Activated CD4-positive, alpha-beta T cell treated with anti-CD3 and anti-CD28 coated beads, Interleukin-2, amount 50 U/mL, for 24 hours (primary cell): ENCODE data around the gene PKD1L1.
"Not testable (repeated sequence)": the region's sequence is repeated elsewhere in the genome, so short reads cannot be mapped to it uniquely, and the experiment has no call there.

Experiments used
- DNase-seq, 2 donors: peaks; one replicate each; pipeline ENCODE4 v3.0.0-alpha.2; 2020; ENCODE audit warnings: low read depth in 1 of 2, low spot score in 1 of 2

The PKD1L1 gene

DNA sequence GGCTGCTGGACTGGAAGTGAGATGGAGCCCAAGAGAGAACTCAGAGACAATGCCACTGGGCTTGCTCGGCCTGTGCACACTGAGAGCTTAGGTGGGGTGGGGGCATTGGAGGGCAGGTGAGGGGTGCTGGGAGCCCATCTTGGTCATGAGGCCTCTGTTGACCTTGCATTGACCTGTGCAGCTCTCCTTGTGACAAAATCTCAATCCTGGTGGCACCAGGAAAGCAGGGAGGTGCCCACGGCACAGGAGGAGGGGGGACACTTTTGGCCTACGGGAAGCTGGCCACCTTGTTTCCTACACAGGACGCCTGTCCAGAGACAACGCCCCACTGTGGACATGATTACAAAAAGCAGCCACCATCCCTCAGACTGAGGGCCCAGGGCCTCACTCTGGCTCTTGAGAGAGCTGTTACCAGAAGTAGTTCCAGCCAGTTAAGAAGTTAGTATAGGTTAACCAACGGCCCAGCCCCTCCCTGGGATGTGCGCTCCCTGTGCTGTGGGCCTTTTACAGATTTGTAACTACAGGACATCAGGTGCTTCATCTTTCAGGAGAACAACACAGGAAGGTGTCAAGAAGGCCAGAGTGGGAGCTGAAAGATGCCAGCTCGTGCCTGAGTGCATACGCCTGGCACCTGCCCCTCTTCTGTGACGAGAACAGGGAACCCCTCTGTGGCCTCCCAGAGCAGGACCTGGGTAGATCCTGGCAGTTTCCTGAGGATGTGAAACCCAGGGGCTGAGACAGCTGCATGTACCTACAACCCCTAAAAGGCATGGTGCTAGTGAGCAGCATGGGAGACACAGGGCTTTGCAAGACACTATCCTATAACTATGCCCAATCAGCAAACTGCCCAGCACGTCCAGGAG is 10.3 kb downstream of the PKD1L1 start:
- DNase-seq = no peak

DNA sequence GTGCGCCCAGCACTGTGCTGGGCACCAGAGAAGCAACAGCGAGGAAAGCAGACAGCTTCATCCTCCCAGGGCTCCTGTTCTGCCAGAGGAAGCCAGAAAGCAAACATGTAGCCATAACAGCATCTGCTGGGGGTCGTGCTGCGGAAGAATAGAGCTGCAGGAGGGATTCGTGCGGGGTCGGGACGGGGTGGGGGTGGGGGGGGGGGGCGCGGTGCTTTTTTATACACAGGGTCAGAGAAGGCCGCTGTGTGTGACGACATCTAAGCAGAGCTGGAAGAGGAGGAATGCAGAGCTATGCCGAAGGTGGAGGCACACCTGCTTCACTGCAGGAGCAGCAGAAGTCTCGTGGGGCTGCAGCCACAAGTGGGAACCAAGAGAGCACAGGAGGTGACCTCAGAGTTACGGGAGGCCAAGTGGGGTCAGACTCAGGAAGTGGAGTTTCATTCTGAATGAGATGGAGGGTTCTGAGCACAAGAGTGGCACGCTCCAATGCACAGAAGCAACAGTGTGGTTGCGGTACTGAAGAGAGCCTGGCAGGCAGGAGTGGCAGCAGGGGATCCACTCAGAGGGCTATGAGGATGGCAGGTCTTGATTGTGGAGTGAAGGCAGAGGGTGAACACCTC is 11.1 kb downstream of the PKD1L1 start:
- no peak for DNase-seq

DNA sequence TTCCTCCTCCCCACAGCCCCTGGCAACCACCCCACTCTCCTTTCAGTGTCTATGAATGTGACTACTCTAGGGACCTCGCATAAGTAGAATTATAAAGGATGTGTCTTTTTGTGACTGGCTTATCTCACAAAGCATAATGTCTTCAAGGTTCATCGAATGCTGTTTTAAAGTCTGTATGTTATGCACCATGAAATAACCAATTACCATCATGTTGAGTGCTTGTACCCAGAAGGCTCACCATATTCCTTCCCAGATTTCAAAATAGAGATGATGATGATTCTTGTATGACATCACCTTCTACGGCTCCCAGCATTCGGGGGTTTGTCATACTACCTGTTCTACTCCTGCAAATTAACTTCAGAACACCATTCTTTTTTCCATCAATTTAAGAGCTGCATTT is 11.9 kb downstream of the PKD1L1 start:
- DNase-seq = no peak

DNA sequence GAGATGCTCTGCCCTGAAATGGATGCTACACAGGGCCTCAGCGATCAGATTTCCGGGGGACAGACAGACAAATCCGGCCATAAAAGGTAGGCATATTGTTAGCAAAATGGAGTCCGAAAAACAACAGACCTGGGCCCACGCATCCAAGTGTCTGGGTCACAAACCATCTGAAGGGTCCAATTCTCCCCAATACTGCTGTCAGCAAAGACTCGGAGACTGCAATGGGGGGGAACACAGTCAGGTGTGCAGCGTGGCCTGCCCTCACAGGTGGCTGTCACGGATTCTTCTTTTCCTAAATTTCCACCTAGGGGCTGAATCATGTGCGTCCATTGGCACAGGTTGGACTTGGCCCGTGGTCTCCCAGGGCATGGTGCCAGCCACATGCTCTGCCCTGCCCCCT is 12.9 kb downstream of the PKD1L1 start:
- DNase-seq = no peak

DNA sequence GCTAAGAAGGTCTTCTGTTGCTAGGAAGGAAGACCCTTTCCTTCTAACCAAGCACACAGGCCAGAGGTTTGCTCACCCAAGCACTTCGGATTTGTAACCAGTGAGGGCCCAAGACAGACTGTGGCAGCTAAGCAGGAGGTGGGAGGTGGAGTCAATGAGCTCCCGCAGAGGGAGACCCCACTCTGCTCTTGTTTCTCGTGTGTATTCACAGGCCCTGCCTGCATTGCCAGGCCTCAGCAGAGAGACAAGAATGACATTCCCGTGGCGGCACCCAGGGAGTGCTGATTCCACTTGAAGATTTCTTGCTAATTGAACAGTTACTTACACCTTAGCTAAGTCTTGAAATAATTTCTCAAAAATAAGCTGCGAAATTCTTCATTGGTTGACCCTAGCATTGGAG is 13.4 kb downstream of the PKD1L1 start:
- no peak for DNase-seq

DNA sequence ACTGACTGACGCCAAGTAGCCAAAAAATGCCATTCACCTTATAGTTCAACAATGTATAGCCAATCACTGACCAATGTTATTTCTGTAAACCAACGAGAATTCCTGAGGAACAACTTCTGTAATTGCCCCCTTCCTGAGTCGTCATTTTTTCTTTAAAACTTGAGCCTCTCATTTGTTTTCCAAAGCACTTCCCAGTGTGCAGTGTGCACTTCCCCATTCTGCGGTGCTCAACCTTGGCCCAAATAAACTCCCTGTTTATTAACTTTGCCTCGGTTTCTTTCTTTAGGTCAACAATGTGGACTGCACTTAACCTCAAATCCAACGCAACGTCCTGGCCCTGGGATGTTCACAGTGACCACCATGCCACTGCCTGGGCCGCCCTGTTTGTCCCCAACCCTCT is 15.1 kb downstream of the PKD1L1 start:
- no peak for DNase-seq

DNA sequence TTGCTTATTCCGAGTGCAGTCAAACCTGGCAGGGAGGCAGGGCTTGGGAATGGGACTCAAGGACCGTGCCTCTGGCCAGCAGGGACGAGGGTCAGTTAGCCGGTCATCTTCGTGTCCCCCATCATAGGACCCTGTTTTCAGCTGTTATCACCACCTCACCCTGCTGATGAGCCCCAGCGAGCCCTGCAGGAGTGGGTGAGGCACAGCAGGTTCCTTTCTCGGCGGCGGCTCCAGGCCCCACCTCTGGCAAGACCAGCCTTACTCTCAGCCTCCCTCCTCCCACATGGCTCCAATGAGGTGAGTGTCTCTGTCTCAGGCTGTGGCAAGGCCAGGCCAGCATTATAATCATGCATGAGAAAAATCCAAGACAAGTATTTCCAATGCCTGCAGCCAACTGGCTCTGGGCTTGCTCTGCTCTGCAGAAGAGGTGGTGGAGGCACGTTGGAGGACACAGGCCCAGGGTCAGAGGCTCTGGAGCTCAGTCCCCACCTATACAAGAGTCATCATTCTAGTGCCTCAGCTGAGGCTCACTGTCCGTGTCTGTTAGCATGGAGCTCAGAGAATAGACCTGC is 15.7 kb downstream of the PKD1L1 start:
- DNase-seq = no peak

DNA sequence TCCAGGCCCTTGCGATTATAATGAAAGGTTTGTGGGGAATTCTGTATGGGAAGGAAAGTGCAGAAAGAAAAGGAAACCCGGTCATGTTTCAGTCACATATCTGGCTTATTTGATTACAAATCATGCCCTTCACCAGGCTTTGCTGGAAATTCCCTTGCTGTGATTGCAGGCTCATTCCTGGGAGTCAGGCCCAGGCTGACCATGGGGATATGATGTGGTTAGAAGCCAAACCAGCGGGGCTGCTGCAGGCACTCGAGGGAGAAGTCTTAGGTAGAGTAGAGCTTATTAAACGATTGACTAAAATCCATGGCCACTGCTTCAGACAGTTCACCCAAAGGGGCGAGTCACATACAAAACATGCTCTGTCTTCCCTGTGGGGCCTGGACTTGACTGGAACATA is 16.2 kb downstream of the PKD1L1 start:
- DNase-seq = no peak

DNA sequence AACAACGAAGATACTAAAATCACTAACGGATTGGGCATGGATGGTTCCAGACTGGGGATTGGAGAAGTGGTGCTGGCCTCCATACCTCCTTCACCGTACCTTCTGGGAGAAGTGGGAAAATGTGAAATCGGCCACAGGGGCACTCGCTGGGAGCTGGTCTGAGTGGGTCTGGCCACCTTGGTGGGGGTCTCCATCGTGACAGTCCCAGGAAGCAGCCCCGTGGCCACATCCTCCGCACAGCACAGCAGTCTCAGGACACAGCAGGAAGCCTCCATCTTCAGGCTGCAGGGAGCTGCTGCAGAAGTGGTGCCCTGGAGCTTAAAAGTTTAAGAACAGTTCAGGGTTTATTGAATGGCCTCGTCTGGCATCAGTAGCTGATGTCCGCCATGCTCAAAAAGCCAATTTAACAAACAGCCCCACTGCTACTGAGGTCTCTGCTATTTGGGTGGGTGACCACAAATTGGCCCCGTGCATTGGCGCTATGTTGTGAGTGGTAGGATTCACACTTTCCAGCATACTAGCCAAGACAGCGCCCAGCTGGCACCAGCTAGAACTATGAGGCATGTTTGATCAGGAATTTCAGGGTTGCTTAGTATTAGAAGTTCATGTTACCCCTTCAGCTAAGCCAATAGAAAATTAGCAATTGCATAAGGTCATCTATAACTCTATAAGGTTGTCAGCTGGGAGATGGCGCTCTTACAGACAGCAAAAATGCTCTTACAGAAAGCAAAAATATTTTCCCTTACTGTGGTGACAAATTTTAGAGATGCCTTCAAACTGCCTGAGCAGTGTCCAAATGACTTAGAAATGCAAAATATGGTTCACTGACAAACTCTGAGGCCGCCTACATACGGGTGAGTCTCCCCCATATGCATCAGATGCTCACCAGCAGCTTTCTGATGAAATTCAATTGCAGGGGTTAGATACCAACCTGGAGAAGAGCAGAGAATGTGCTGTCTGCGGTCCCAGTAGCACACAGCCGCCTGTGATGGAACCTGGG is 17.0 kb downstream of the PKD1L1 start:
- no peak for DNase-seq

DNA sequence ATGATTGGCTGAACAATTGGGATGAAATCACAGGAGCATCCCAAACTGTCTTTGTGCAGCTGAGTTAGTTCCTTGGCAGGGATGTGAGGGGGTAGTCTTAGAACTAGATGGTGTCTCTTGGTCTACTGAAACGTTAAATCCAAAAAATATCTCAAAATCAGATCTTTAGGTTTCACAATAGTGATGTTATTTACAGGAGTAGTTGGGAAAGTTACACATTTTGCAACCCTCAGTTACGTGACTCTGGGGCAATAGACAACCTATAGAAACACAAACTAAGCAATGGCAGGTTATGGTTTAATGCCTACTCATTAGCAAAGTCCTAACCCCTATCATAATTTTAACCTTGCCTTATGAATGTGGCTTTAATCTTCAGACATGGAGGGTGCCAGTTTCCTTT is 24.0 kb downstream of the PKD1L1 start:
- DNase-seq = no peak

DNA sequence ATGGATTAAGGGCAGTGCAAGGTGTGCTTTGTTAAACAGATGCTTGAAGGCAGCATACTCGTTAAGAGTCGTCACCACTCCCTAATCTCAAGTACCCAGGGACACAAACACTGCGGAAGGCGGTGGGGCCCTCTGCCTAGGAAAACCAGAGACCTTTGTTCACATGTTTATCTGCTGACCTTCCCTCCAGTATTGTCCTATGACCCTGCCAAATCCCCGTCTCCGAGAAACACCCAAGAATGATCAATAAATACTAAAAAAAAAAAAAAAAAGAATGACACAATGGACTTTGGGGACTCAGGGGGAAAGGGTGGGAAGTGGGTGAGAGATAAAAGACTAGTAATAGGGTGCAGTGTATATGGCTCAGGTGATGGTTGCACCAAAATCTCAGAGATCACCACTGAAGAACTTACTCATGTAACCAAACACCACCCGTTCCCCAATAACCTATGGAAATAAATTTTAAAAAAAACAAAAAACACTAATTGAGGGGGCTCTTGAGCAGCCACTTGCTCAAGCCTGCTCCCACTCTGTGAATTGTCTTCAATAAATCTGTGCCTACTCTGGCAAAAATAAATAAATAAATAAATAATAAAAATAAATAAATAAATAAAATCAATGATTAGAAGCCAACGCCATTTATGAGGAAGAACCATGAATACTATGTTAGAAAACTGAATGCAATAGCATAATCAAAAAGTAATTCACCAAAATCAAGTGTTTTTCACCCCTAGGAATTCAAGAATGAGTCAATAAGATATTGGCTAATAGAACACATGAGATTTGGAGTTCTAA is 25.0 kb downstream of the PKD1L1 start:
- DNase-seq = not testable (repeated sequence)

DNA sequence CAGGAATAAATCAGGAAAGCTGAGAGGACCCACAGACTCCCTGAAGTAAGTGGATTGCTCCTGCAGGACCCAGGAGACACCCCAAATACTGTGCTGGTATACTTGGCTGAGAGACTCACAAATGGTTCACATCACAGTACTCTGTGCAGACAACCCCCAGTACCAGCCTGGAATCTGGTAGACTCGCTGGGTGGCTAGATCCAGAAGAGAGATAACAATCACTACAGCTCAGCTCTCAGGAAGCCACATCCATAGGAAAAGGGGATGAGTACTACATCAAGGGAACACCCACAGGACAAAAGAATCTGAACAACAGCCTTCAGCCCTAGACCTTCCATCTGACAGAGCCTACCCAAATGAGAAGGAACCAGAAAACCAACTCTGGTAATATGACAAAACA is 31.8 kb downstream of the PKD1L1 start:
- DNase-seq = not testable (repeated sequence)

DNA sequence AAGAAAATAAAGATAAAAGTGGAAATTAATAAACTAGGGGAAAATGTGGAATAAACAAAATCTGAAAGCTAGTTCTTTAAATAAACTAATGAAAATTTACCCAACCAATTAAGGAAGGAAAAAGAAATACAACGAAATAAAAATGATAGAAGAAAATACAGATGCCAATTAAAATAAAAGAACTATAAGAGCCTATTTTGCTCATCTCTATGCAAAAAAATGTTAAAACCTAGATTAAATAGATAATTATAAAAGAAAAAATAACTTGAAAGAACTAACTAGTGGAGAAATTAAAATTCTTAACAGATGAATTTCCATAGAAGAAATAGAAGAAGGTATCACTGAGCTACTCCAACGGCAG is 32.7 kb downstream of the PKD1L1 start:
- DNase-seq = no peak

DNA sequence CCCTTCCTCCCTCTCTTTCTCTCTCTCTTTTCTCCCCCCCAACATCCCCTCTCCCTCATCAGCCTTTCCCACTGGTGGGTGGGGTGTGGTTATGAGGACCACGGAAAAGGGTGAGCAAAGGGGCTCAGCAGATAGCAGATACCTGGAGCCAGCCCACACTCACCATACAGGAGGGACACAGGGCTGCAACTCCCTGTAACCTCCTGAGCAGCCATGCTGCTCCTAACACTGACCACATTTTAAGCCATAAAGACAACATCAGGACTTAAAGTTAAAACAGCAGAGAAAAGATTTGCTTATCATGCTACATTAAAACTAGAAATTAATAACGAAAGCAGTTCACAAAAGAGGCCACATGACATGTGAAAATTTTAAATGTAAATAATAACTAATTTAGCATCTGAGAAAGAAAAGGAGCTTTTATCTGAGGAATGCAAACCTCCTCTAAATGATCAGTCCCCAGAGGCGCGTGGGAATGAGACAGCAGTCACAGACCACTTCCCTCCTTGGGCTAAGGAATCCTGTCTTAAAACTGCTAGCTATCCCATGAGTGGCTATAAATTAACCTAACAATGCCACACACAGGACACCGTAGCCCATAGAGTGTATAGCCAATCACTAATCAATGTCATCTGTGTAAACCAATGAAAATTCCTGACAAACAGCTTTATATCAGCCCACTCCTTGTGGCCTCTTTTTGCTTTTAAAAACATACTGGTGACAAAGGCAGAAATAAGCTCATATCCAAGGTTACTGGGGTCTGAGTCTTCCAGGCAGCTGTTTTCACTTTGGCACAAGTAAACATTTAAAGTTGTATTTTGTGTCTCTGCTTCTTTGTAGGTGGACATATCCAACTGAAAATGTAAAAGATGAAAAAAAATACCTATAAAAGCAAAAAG is 33.3 kb downstream of the PKD1L1 start:
- no peak for DNase-seq

DNA sequence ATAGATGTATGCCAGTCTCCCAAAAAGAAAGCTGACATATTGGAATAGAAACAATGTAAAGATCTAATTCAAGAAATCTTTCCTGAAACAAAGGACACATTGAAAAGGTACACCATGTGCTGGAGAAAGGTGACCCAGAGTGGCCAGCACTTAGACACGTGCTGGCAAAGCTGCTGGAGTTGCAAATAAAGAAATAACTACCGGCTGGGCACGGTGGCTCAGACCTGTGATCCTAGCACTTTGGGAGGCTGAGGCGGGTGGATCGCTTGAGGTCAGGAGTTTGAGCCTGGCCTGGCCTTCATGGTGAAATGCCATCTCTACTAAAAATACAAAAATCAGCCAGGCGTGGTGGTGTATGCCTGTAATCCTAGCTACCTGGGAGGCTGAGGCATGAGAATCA is 35.9 kb downstream of the PKD1L1 start:
- DNase-seq = no peak

DNA sequence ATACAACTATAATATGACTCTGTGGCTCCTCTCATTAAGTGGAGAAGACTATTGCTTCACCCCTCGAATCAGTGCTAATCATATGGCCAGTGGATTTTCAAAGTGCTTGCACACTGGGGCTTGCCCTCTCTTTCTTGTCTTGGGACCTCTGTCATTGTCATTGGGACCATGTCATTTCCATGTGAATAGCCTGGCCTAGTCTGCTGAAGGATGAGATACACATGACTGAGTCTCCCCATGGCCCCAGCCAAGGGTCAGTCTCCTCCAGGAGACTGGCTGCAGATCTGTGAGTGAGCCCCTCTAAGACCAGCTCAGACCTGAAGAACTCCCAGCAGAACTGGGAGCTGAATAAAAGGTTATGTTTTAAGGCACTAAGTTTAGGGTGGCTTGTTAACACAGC is 39.5 kb downstream of the PKD1L1 start:
- DNase-seq = no peak

DNA sequence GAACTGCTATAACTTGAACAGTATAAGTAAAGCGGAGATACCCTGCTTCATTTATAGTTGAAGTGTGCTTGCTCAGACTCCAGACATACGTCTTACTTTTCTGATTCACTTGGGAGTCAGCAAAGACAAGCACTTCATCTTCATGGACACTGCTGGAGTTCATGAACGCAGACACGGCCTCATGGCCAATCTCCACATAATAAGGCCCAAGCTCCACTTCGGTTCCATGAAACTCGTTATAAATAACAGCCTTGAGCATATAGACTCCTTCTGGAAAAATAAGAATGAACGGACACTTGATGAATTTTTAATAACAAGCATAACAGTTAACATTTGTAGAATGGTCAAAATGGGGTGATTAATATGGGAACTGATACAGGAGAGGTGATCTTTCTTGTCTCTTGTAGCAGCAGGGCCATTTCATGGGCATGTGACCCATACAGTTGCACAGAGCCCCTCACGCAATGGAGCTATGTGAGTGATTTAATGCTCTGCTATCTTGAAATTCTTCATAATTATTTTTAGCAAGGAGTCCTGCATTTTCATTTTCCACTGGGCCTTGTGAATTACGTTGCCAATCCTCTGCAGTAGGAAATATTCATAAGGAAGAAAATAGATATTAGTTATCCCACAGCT is 40.2 kb downstream of the PKD1L1 start:
- no peak for DNase-seq

DNA sequence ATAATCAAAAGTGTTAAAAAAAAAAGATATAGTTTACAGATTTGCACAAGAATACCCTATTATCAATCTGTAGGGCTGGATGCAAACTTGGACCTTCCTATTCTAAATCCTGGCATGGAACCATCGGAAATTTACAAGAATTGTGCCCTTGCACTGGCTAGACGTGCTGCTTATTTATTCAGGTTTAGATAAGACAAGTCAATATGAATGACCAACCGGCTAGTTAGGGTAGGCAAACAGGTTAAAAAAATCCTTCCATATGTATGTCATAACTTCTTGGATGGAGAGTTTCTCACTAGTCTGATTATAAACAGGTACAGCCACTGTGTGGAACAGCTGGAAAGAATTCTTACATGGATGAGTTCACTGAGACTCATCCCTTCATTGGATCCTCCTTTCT is 41.4 kb downstream of the PKD1L1 start:
- no peak for DNase-seq
